Right renal cortex interstitium (tissue), 3 donors: ENCODE results near the gene SRMS. TPM values are rescaled to one million over a fixed set of nuclear protein-coding genes. Genes with fewer than 3 reads are reported as not detected.
"Not testable (repeated sequence)": the region's sequence is repeated elsewhere in the genome, so short reads cannot be mapped to it uniquely, and the experiment has no call there.

ENCODE experiments used
- DNase-seq, 3 donors: peaks; one replicate each; pipeline ENCODE4 v3.0.0-alpha.2; 2013; ENCODE audit warnings: low read depth in 3 of 3, low spot score in 2 of 3
- polyA plus RNA-seq, 3 donors: library from polyadenylated mRNA; unstranded; fragments of 120-200 nt; gene quantifications; one replicate each; pipeline ENCODE4 v1.2.1, GENCODE V29; 2013; ENCODE audit not compliant: insufficient read length in 3 of 3

SRMS gene
- polyA plus RNA-seq, 3 donors = 0.08 to 0.21 (median 0.08) TPM

GRCh38 chr20:63567386-63568169, 20.0 kb upstream of the SRMS start:
- no peak for DNase-seq

- no peak for DNase-seq
Measured at GRCh38 chr20:63567136-63567385, 19.5 kb upstream of the SRMS start.

- DNase-seq = no peak
Measured at GRCh38 chr20:63566395-63567135, 19.0 kb upstream of the SRMS start.

GRCh38 chr20:63565699-63566335, 18.3 kb upstream of the SRMS start:
- DNase-seq = no peak

DNA sequence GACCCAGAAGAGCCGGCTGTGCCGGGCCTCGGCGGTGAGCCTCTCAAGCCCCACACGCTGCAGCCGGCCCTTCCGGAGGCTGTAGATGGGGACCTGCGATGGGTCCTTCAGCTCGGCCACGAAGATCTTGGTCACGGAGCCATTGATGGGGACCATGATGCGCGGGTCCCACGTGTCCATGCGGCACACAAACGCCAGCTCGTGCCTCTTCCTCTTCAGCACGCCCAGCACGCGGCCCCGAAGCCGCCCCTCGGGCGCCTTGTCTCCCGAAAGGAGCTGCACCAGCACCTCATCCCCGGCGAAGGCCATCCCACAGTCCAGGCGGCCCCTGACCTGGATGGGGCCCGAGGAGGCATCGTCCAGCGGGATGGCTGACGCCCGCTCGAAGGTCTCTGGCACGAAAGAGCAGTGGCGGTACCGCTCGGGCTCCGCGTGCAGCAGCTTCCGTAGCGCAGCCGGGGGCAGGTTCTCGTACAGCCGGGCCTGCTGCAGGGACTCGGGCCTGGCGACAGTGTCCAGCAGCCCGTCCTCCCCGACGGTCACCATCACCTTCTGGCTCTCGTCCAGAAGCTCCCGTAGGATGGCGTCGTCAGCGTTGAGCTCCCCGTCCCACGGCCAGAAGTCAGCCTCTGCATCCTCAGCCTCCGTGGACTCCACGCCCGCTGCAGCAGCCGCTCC, 17.6 kb upstream of the SRMS start:
- DNase-seq = no peak

DNA sequence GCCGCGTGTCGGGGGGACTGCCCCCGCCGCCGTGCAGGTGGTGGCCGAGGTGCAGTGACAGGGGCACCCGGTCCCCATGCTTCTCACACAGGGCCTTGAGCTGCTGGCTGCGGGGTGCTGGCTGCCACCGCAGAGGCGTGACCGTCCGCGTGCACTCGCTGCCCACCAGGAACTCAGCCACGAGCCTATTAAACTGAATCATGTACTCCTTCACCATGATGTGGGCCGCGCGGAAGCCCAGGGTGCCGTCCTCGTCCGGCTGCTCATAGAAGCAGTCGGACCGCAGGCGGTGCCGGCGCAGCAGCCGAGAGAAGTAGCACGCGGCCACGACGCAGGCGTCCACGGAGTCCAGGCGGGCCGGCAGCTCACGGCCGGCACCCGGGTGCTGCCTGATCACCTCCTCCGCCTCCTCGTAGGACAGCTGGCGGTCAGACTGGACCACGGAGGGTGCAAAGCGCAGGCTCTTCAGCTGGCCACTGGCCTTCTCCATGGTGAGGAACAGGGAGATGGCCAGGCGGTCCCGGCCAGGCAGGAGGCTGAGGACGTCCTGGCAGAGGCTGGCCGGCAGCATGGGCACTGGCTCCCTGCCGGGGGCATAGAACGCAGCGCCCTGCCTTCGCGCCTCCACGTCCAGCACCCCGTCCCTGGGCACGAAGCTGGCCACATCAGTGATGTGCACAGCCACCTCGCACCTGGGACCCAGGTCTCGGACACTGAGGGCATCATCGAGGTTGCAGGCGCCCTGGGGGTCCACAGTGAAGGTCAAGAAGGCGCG, 16.7 kb upstream of the SRMS start:
- DNase-seq = no peak

DNA sequence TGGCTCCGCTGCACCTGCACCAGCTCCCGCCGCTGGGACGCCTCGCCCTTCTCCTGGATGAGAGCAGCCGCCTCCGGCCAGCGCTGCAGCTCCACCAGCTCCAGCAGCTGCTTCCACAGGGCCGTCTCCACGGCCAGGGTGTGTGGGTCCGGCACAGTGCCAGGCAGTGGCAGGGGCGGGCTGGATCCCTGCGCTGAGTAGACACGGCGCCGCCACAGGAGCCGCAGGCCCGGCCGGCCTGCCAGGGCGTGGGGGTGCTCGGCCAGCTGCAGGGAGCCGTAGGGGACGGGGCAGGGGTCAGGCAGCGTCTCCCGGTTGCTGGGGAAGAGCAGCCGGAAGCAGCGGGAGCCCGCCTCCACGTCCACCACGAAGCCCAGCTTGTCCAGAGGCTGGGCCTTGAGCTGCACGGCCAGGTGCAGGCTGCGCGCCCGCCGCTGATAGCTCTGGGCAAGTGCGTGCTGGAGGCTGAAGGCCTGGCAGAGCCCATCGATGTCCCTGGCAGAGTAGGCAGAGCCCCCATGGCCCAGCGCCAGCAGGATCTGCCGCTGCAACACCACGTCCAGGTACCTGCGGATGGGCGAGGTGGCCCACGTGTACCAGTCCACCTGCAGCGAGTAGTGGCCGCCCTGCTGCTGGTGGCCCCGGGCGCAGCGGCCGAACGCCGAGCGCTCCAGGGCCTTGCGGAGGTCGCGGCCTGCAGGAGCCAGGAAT, 15.8 kb upstream of the SRMS start:
- no peak for DNase-seq

DNA sequence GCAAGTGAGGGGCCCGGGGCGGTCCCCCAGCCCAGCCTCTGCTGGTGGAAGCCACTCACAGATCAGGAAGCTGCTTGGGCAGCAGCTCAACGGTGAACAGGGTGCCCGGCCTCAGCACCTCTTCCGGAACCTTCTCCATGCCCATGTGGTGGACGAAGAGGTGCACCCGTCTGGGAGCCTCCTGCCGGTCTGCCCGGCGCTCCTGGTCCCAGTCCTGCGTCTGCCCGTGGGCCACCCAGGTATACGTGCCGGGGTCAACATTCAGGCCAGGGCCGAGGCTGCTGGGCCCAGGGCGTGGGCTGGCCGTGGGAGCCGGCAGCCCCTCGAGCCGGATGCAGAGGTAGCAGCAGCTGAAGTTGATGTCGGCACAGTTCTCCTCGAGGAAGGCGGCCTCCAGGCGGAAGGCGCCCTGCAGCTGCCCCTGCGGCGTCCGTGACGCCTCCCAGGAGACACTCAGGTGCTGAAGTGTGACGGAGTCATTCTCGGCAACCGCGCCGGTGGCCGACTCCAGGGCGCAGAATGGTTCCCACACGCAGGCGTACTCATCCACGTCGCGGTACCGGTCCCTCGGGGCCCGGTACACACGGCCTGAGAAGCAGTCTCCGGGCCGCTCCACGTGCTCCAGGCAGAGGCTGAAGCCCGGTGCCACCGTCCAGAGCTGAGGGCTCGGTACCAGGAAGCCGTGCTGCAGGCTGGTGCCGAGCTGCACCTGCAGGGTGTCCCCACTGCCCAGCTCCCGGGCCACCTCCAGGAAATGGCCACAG, 15.1 kb upstream of the SRMS start:
- no peak for DNase-seq

DNA sequence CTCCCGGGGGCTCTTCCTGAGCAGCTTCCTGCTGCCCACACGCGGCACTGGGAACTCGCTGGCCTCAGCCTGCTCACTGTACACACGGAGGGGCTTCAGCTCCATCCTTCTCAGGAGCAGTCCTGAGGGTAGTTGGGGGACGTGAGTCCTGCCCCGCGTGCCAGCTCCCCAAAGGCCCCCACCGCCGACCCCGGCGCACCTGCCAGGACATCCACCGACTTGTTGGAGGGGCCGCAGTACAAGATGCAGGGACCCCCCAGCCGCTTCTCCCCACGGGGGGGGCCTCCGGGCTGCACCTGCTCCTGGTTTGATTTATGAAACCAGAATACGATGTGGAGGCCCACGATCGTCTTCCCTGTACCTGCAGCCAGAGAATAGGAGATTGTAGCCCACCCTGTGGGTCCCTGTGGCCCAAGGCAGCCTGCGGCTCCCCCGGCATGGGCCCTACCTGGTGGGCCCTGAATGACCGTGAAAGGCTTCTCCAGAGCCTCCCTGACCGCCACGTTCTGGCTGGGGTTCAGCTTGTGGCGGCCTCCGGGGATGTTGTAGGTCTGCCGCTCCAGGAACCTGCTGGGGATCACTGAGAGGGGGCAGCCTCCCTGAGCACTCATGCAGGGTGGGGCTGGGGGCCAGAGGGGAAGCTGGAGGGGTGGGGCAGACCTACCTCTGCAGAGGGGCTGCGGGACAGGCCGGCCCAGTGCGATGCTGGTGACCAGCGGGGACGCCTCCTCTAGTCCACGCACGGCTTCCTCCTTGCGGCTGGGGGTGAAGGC, 14.3 kb upstream of the SRMS start:
- DNase-seq = no peak

DNA sequence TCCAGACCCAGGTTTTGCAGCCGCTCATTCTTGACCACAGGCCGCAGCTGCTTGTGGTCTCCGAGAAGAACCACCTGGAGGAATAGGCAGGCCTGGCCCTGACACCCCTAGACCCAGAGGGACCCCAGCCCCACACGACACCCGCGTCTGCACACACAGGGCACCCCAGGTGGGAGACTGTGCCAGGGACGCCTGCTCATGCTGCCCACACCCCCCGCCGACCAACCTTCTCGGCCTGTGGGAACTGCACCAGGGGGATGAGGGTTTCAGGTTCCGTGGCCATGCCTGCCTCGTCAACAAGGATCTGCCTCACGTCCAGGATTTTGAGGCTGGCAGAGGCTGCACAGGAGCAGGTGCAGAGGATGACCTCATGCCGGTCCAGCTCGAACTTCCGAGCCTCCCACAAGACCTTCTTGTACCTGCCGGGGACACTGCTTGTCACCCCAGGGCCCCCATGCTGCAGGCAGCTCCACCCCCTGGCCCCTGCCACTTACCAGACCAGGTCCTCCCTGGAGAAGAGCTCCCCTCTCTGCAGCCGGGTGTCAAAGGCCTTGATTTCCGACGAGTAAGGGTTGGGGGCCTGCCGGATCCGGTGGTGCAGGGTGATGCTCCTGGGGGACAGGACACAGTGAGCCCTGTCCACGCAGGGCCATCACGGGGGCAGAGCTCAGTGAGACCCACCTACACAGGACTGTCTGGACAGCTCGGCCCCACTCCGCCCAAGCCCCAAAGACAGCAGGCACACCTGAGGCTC, 13.5 kb upstream of the SRMS start:
- no peak for DNase-seq

DNA sequence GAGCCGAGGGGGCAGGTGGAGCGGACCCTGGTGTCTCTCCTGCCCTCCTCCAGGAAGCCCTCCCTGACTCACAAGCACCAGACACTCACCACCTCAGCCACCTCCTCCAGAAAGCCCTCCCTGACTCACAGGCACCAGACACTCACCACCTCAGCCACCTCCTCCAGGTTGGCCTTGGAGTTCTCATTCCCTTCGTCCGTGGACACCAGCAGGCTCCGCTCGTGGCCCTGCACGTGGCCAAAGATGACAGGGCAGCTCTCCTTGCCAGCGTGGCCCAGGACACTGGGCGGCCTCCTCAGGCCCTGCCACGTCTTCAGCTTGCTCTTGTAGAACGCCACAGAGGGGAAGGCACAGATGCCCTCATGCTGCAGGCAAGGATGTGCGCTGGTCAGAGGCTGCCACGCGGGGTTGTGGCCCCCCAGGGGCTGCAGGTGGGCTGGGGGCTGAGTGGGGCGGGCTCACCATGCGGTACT, 12.8 kb upstream of the SRMS start:
- DNase-seq = no peak

GRCh38 chr20:63559485-63560332, 12.2 kb upstream of the SRMS start:
- DNase-seq = not testable (repeated sequence)

- no peak for DNase-seq
Measured at GRCh38 chr20:63558804-63559484, 11.4 kb upstream of the SRMS start.

DNA sequence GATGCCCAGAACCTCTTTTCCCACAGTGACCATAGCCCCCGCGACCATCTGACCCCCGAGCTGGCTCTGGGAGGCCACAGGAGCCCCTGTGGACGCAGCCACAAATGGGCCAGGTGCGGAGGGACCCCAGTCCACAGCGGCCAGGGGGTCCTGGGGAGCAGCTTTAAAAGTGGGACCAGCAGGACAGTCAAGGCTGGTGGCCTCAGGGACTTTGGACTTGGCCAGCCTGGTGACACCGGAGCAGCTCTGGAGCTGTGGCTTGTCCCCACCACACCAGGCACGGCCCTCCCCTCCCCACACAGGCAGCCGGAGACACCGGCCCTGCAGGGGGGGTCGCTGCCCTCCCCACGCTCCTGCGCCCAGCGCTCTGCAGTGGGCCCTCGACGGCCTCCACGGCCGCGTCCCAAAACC, 9.9 kb upstream of the SRMS start:
- DNase-seq = no peak

GRCh38 chr20:63556873-63557478, 9.4 kb upstream of the SRMS start:
- no peak for DNase-seq
